ENCODE results near the gene CHPF. TPM values are rescaled to one million over a fixed set of nuclear protein-coding genes. Genes with fewer than 3 reads are reported as not detected.
A peak's percentile ranks its signal among the peaks of the same experiment; 100 is the strongest.

CHPF gene
- total and polyA plus RNA-seq, 5 donors = 92.6 to 145 (median 105) TPM

DNA sequence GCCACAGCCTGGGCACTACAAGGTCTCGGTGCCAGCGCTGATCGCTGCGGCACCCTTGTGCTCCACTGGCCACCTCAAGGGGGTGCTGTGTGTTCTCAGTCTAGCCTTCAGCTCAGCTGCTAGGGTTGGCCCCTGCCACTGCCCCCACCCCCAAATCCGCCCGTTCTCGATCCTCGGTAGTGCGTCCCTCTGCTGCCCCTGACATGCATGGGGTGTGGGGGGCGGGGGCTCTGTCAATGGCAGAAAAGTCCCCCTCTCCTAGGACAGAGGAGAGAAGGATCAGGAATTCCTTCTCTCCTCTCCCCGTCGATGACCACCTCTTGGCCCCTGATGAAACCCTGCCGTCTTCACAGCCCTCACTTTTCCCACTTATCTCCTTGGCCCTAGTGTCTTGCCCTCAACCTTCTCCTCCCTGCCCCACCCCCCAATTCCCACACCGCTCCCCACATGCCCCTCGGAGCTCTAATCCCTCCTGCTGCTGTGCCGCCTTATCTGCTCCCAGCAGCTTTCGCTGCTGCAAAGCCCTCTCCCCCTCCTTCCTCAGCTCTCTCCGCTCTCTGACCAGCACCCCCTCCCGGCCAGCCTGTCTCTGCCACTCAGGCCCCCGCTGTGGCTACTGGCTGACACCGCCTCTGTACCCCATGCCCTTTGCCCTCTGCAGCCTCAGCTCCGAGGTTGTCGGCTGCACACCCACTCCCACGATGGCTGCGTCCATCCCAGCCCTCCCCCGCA is 33.7 kb downstream of the CHPF start:
- H3K9me3 ChIP-seq (ENCODE audit: control insufficient read depth, low read length) = no peaks in the 10 kb centered on the region
- 2% methylated on average over 26 of the region's 26 CpGs for WGBS
- no peaks in the 10 kb centered on the region for H3K27me3 ChIP-seq (ENCODE audit: control insufficient read depth, insufficient read depth)
- no peak overlapping the region for H3K27ac ChIP-seq (ENCODE audit: low read length)
- DNase-seq (peak; percentile 53 to 84 (median 82)), ATAC-seq (peak; percentile 65 to 70)
- H3K4me3 ChIP-seq (ENCODE audit: low read length) = peak overlapping the region; percentile 21
- intact Hi-C loops (cut with DNase I) = no loop called here
- H3K4me1 ChIP-seq (ENCODE audit: control insufficient read depth, insufficient read depth, low read length) = peaks cover 3% of the 10 kb centered on the region

GRCh38 chr2:219508971-219509779 is 34.4 kb downstream of the CHPF start:
- intact Hi-C loops (cut with DNase I) = no loop called here
- Histone ChIP-seq H3K27me3 (ENCODE audit: control insufficient read depth, insufficient read depth) (no peaks in the 10 kb centered on the region), H3K4me3 (ENCODE audit: low read length) (no peak overlapping the region), H3K27ac (ENCODE audit: low read length) (no peak overlapping the region), H3K9me3 (ENCODE audit: control insufficient read depth, low read length) (no peaks in the 10 kb centered on the region), H3K4me1 (ENCODE audit: control insufficient read depth, insufficient read depth, low read length) (peaks cover 3% of the 10 kb centered on the region)
- ATAC-seq (peak; percentile 12 to 27), DNase-seq (peak in 1 of 3 donors; percentile 57)
- WGBS = 4% methylated on average over 14 of the region's 14 CpGs

- intact Hi-C loops (cut with DNase I) = no loop called here
- DNase-seq (no peak), ATAC-seq (no peak)
- peaks cover 3% of the 10 kb centered on the region for H3K4me1 ChIP-seq (ENCODE audit: control insufficient read depth, insufficient read depth, low read length)
- H3K27me3 ChIP-seq (ENCODE audit: control insufficient read depth, insufficient read depth) = no peaks in the 10 kb centered on the region
- no peak overlapping the region for H3K4me3 ChIP-seq (ENCODE audit: low read length)
- 53% methylated on average over 4 of the region's 4 CpGs for WGBS
- no peak overlapping the region for H3K27ac ChIP-seq (ENCODE audit: low read length)
- H3K9me3 ChIP-seq (ENCODE audit: control insufficient read depth, low read length) = no peaks in the 10 kb centered on the region
Observed at GRCh38 chr2:219508444-219508734, 35.2 kb downstream of the CHPF start.

- ATAC-seq = no peak
- no peak overlapping the region for H3K4me3 ChIP-seq (ENCODE audit: low read length)
- peak in 1 of 3 donors; percentile 52 for DNase-seq
- H3K4me1 ChIP-seq (ENCODE audit: control insufficient read depth, insufficient read depth, low read length) = peaks cover 3% of the 10 kb centered on the region
- H3K27me3 ChIP-seq (ENCODE audit: control insufficient read depth, insufficient read depth) = no peaks in the 10 kb centered on the region
- H3K9me3 ChIP-seq (ENCODE audit: control insufficient read depth, low read length) = no peaks in the 10 kb centered on the region
- H3K27ac ChIP-seq (ENCODE audit: low read length) = no peak overlapping the region
- 38% methylated on average over 8 of the region's 8 CpGs for WGBS
- intact Hi-C loops (cut with DNase I) = no loop called here
Observed at GRCh38 chr2:219507581-219508443, 35.8 kb downstream of the CHPF start.

DNA sequence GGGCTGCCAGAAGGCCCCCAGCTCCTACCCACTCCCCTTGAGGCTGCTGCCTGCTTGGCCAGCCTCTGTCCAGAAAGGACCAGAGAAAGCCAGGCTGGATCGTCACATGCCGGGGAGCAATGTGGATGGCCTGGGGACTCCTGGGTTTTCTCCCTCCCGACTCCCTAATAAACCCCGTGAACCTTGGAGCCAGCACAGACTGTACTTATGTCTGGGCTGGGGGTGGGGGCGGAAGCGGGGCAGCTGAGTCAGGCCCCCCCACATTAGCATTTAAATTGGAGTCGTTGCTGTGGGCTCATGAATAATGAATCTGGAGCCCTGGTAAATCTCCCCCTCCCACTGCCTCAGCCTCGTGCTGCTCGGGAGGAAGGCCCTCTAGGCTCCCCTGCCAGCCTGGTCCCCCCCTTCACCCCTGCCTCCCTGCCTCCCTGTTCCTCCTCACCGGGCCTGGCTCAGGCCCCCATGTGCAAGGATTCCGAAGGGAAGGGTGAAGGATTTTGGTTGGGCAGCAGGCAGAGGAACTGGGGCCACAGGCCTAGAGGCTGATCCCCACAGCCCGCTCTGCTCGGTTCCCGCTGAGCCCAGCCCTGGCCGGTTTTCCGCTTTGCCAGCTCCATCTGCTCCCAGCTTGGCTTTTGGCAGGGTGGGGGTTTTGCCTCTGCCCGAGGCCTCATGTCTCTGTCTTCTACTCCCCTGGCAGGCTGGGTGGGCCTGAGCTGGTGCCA is 36.6 kb downstream of the CHPF start:
- Histone ChIP-seq H3K27me3 (ENCODE audit: control insufficient read depth, insufficient read depth) (no peaks in the 10 kb centered on the region), H3K4me3 (ENCODE audit: low read length) (no peak overlapping the region), H3K4me1 (ENCODE audit: control insufficient read depth, insufficient read depth, low read length) (peaks cover 3% of the 10 kb centered on the region), H3K9me3 (ENCODE audit: control insufficient read depth, low read length) (no peaks in the 10 kb centered on the region), H3K27ac (ENCODE audit: low read length) (no peak overlapping the region)
- peak in 1 of 3 donors; percentile 42 for DNase-seq
- intact Hi-C loops (cut with DNase I) = no loop called here
- WGBS = 72% methylated on average over 17 of the region's 17 CpGs
- no peak for ATAC-seq

DNA sequence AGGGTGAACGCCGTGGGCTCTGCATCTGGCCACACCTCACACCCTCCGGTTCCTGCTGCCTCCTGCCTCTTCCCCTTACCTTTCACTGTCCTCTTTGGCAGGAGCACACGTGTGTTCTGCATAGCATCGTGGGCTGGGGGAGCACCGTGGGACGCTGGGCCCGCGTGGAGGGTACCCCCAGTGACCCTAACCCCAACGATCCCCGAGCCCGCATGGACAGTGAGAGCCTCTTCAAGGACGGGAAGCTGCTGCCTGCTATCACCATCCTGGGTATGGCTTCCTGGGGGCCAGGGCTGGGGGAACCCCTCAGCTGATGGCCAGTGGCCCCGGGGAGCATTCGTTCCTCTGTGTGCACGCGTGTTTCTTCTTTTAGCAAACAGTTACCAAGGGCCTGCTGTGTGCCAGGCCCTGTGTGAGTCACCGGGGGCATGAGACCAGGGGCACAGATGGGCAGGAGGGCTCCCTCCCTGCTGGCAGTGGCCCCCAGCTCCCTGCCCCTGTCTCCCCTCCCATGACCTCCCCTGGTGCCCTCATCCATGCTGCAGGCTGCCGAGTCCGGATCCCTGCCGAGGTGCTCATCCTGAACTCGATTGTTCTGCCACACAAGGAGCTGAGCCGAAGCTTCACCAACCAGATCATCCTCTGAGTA is 37.3 kb downstream of the CHPF start:
- intact Hi-C loops (cut with DNase I) = no loop called here
- H3K27ac ChIP-seq (ENCODE audit: low read length) = no peak overlapping the region
- DNase-seq (peak in 1 of 3 donors; percentile 39), ATAC-seq (no peak)
- no peak overlapping the region for H3K4me3 ChIP-seq (ENCODE audit: low read length)
- H3K9me3 ChIP-seq (ENCODE audit: control insufficient read depth, low read length) = no peaks in the 10 kb centered on the region
- no peaks in the 10 kb centered on the region for H3K27me3 ChIP-seq (ENCODE audit: control insufficient read depth, insufficient read depth)
- peaks cover 3% of the 10 kb centered on the region for H3K4me1 ChIP-seq (ENCODE audit: control insufficient read depth, insufficient read depth, low read length)
- WGBS = 81% methylated on average over 23 of the region's 23 CpGs

DNA sequence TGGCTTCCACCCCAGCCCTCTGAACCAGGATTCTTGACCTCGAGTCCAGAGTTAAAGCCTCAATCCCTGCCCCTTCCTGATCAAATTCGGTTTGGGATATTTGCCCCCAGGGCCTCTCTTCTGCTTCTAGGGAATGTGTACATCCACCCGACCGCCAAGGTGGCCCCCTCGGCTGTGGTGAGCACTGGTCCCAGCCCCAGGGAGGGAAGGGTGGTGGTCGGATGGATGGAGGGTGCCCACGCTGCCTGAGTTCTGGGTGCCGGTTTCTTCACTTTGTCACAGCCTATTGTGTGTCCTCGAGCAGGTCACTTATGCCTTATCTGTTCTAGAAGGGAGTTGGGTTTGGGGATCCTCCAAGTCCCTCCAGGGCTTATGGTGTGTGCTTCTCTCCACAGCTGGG is 38.0 kb downstream of the CHPF start:
- WGBS = 86% methylated on average over 9 of the region's 9 CpGs
- Histone ChIP-seq H3K27me3 (ENCODE audit: control insufficient read depth, insufficient read depth) (no peaks in the 10 kb centered on the region), H3K4me1 (ENCODE audit: control insufficient read depth, insufficient read depth, low read length) (peaks cover 3% of the 10 kb centered on the region), H3K4me3 (ENCODE audit: low read length) (no peak overlapping the region), H3K27ac (ENCODE audit: low read length) (no peak overlapping the region), H3K9me3 (ENCODE audit: control insufficient read depth, low read length) (no peaks in the 10 kb centered on the region)
- intact Hi-C loops (cut with DNase I) = no loop called here
- ATAC-seq (no peak), DNase-seq (peak in 1 of 3 donors; percentile 33)

GRCh38 chr2:219502618-219503017 is 41.0 kb downstream of the CHPF start:
- ATAC-seq = no peak
- H3K9me3 ChIP-seq (ENCODE audit: control insufficient read depth, low read length) = no peaks in the 10 kb centered on the region
- intact Hi-C loops (cut with DNase I) = no loop called here

GRCh38 chr2:219501849-219502248 is 41.8 kb downstream of the CHPF start:
- DNase-seq = peak in 2 of 3 donors; percentile 36 to 59
- H3K4me3 ChIP-seq (ENCODE audit: low read length) = no peak overlapping the region
- no peaks in the 10 kb centered on the region for H3K9me3 ChIP-seq (ENCODE audit: control insufficient read depth, low read length)
- 69% methylated on average over 14 of the region's 14 CpGs for WGBS
- intact Hi-C loops (cut with DNase I) = no loop called here
- H3K4me1 ChIP-seq (ENCODE audit: control insufficient read depth, insufficient read depth, low read length) = no peaks in the 10 kb centered on the region
- ATAC-seq = no peak
- no peaks in the 10 kb centered on the region for H3K27me3 ChIP-seq (ENCODE audit: control insufficient read depth, insufficient read depth)
- no peak overlapping the region for H3K27ac ChIP-seq (ENCODE audit: low read length)

More at GRCh38 chr2:219502618-219503017, 41.0 kb downstream of the CHPF start:
- Histone ChIP-seq H3K27ac (ENCODE audit: low read length) (no peak overlapping the region), H3K4me1 (ENCODE audit: control insufficient read depth, insufficient read depth, low read length) (no peaks in the 10 kb centered on the region), H3K27me3 (ENCODE audit: control insufficient read depth, insufficient read depth) (no peaks in the 10 kb centered on the region), H3K4me3 (ENCODE audit: low read length) (no peak overlapping the region)
- DNase-seq = peak in 1 of 3 donors; percentile 0

- intact Hi-C loops (cut with DNase I) = no loop called here
- ATAC-seq (no peak), DNase-seq (peak in 2 of 3 donors; percentile 6 to 7)
- WGBS = 84% methylated on average over 2 of the region's 2 CpGs
- Histone ChIP-seq H3K4me3 (ENCODE audit: low read length) (no peak overlapping the region), H3K27ac (ENCODE audit: low read length) (no peak overlapping the region), H3K4me1 (ENCODE audit: control insufficient read depth, insufficient read depth, low read length) (no peaks in the 10 kb centered on the region), H3K9me3 (ENCODE audit: control insufficient read depth, low read length) (no peaks in the 10 kb centered on the region), H3K27me3 (ENCODE audit: control insufficient read depth, insufficient read depth) (no peaks in the 10 kb centered on the region)
Observed at GRCh38 chr2:219500135-219500534, 43.5 kb downstream of the CHPF start.
